GM12872 (cell line): ENCODE measurements around the gene TBX10.

Experiments
- TF ChIP-seq, protein P1 (sequence below): IDR thresholded peaks from 3 replicates; pipeline ENCODE4 v1.5.1; 2011; ENCODE audit warnings: low read depth, mild to moderate bottlenecking, low read length, moderate library complexity; ENCODE audit not compliant: insufficient read depth

Gene TBX10

DNA sequence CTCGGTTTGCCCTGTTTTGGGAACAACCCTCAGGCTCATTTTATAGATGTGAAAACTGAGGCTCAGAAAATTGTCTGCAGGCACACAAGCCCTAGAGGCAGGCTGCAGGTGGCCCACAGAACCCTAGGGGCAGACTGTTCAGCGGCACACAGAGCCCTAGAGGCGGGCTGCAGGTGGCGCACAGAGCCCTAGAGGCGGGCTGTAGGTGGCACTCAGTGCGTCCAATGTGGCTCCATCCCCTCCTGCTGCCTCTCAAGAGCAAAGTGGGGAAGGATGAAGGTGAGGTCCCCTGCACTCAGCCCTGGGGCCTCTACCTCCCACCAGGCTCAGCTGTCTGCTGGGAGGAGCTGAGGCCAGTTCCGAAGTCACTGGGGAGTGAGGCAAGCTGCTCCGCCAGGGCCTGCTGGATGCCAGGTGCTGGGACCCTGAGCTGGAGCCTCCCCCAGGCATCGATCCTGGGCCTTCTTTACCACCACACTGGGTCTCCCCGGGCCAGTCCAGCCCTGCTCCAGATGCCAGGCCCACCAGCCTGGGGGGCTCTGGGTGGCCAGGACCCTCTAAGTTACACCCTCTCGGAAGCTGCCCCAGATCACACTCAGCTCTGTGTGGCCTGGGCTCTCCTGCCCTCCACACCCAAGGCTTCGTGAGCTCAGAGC lies 8.7 kb upstream of the TBX10 start:
- TF ChIP-seq, protein P1, sequence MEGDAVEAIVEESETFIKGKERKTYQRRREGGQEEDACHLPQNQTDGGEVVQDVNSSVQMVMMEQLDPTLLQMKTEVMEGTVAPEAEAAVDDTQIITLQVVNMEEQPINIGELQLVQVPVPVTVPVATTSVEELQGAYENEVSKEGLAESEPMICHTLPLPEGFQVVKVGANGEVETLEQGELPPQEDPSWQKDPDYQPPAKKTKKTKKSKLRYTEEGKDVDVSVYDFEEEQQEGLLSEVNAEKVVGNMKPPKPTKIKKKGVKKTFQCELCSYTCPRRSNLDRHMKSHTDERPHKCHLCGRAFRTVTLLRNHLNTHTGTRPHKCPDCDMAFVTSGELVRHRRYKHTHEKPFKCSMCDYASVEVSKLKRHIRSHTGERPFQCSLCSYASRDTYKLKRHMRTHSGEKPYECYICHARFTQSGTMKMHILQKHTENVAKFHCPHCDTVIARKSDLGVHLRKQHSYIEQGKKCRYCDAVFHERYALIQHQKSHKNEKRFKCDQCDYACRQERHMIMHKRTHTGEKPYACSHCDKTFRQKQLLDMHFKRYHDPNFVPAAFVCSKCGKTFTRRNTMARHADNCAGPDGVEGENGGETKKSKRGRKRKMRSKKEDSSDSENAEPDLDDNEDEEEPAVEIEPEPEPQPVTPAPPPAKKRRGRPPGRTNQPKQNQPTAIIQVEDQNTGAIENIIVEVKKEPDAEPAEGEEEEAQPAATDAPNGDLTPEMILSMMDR = peak; percentile 91

- TF ChIP-seq, protein P1 = no peak
Measured at GRCh38 chr11:67647471-67647870, 7.9 kb upstream of the TBX10 start.

DNA sequence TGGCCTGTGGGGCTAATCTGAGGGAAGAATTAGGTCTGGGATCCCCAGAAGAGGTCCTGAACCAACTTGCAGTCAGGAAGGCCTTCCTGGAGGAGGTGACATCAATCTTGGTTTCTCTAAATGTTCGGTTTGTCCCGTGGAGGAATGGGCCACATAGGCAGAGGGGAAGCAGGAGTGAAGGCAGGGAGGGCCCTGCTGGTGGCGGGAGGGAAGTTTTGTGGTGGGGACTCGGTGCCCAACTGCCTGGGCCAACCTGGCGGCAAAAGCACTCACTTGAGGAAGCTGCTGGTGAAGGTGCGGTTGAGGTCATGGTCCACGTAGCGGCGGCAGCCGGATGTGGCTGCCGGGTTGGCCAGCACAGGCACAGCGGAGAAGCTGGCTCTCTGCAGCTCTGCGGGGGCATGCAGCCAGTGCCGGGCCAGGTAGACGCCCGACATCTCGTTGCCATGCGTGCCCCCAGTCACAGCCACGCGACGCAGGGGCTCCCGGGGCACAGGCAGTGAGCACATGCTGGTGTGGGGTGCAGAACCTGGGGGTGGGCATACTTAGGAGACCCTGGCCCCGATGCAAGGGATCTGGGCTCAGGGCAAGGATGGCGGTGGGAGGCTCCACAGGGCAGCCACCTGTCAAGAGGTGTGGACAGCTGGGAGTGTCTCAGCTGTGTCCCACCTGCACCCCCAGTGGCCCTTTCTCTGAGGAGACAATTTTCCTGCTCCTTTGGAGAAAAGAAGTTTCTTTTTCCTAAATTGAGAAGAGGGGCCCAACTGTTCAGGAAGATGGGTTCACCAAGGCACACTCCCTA lies 7.2 kb upstream of the TBX10 start:
- TF ChIP-seq, protein P1 = peak; percentile 31; the same call in 1 of the 3 replicates

GRCh38 chr11:67645521-67646461 lies 6.2 kb upstream of the TBX10 start:
- TF ChIP-seq, protein P1 = peak; percentile 36; the same call in 2 of the 3 replicates

DNA sequence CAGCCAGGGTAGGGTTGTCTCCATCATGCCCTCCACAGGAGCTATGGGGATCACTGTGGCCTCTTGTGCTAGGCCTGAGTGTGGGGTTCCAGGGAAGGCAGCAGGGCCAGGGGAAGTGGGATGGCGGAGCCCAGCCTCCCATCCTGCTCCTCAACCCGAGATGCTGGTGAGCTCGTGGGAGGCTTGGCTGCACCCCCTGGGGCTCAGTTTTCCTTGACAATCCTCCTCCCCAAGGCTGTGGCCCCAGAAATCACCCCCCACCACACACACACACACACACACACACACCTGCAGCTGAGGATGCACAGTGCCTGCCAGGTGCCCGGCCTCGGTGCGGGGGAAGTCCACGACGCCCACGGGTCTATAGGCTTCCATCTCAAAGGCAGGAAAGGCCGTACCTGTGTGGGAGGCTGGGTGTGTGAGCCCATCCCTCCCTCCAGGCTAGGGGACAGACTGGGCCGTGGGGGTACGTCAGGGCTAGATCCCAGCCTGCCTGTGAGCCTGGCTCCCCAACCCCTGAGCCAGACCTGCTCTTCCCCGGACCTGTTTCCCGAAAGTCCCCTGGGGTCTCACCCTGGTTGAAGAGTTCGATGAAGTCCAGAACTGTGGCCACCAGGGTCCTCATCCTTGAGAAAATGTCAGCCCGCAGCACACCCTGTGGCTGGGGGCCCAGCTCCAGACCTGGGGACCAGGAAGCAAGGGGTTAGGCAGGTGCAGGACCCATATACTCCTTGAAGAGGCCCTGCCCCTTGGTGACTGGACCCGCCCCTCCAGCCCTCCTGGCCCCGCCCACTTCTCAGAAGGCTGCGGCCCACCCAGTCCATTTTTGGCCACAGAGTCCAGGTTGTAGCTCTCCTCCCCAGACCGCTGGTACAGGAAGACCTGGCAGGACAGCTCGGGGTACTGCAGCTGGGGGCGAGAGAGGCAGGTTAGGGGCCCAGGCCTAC lies 5.2 kb upstream of the TBX10 start:
- TF ChIP-seq, protein P1 = no peak

- TF ChIP-seq, protein P1 = peak; percentile 63
Measured at GRCh38 chr11:67644042-67644441, 4.5 kb upstream of the TBX10 start.
